ENCODE results near the gene PNKD. TPM values are rescaled to one million over a fixed set of nuclear protein-coding genes. Genes with fewer than 3 reads are reported as not detected.

Gene PNKD
- total and polyA plus RNA-seq, 2 of the 8 experiments (the other 6 are each of a cell fraction or from before 2014, with no cell fraction given): 43.9 to 65.4 TPM

DNA sequence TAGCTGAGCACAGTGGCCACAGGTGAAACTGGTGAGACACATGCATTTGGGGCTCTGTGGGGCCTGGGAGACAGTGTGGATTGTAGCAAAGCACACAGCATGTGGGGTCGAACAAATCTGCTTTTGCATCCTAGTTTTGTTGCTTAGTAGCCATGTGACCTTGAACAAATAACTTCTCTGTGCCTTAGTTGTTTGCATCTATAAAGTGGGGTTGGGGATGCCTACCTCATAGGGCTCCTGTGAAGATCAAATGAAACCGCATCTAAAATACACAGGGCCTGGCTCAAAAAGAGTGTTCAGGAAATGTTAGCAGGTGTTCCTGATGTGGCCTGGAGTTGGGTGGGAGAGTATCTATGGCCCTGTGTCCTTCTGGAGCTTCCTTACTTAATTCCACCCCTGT lies 56.0 kb downstream of the PNKD start (continued):
- TF ChIP-seq, protein P1, sequence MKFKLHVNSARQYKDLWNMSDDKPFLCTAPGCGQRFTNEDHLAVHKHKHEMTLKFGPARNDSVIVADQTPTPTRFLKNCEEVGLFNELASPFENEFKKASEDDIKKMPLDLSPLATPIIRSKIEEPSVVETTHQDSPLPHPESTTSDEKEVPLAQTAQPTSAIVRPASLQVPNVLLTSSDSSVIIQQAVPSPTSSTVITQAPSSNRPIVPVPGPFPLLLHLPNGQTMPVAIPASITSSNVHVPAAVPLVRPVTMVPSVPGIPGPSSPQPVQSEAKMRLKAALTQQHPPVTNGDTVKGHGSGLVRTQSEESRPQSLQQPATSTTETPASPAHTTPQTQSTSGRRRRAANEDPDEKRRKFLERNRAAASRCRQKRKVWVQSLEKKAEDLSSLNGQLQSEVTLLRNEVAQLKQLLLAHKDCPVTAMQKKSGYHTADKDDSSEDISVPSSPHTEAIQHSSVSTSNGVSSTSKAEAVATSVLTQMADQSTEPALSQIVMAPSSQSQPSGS (IDR thresholded peaks at IDR 0.05; ENCODE audit: low read length): no peak
